Measurements from ENCODE around the gene SECISBP2.
"Not testable (repeated sequence)": the region's sequence is repeated elsewhere in the genome, so short reads cannot be mapped to it uniquely, and the experiment has no call there.

- not testable (repeated sequence) for TF ChIP-seq CTCF (IDR thresholded peaks at IDR 0.05); NRF1 (IDR thresholded peaks at IDR 0.05; ENCODE audit: low read depth, low read length); MEF2A (IDR thresholded peaks at IDR 0.05; ENCODE audit: borderline replicate concordance, low read depth)
- TF ChIP-seq, protein P1, sequence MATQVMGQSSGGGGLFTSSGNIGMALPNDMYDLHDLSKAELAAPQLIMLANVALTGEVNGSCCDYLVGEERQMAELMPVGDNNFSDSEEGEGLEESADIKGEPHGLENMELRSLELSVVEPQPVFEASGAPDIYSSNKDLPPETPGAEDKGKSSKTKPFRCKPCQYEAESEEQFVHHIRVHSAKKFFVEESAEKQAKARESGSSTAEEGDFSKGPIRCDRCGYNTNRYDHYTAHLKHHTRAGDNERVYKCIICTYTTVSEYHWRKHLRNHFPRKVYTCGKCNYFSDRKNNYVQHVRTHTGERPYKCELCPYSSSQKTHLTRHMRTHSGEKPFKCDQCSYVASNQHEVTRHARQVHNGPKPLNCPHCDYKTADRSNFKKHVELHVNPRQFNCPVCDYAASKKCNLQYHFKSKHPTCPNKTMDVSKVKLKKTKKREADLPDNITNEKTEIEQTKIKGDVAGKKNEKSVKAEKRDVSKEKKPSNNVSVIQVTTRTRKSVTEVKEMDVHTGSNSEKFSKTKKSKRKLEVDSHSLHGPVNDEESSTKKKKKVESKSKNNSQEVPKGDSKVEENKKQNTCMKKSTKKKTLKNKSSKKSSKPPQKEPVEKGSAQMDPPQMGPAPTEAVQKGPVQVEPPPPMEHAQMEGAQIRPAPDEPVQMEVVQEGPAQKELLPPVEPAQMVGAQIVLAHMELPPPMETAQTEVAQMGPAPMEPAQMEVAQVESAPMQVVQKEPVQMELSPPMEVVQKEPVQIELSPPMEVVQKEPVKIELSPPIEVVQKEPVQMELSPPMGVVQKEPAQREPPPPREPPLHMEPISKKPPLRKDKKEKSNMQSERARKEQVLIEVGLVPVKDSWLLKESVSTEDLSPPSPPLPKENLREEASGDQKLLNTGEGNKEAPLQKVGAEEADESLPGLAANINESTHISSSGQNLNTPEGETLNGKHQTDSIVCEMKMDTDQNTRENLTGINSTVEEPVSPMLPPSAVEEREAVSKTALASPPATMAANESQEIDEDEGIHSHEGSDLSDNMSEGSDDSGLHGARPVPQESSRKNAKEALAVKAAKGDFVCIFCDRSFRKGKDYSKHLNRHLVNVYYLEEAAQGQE (IDR thresholded peaks at IDR 0.05; ENCODE audit: low read depth, low read length), result not testable (repeated sequence)
These were observed 16.3 kb upstream of the SECISBP2 start for GRCh38 chr9:89301996-89302395.
